ENCODE data around the gene TRANK1. TPM values are rescaled to one million over a fixed set of nuclear protein-coding genes. Genes with fewer than 3 reads are reported as not detected.
A peak's percentile ranks its signal among the peaks of the same experiment; 100 is the strongest.

TRANK1 gene
- total RNA-seq (100 to 1,000 TPM; 151 to 155 TPM), polyA plus RNA-seq (10 to 100 TPM in 1 of 2 donors, 1 to 10 TPM in 1; 9.6 to 43.9 TPM)

- Histone ChIP-seq H3K36me3 (ENCODE audit: insufficient read depth, low read length) (no peaks in the 10 kb centered on the region), H3K27ac (ENCODE audit: low read depth, low read length) (peak within 1 kb of the TSS; percentile 67), H3K4me1 (ENCODE audit: insufficient read depth, low read length) (peaks cover 13% of the 10 kb centered on the region), H3K9me3 (ENCODE audit: control insufficient read depth in 1 of 2, low read length in 2 of 2) (no peaks in the 10 kb centered on the region), H3K27me3 (ENCODE audit: insufficient read depth, low read length) (no peaks in the 10 kb centered on the region), H3K4me3 (ENCODE audit: low read length in 2 of 2) (peak within 1 kb of the TSS; percentile 21 to 80)
- peaks cover 6 to 43% (median 25%) of the 10 kb centered on the region in 4 donors for H3K4me1 Mint-ChIP-seq
- H3K4me3 Mint-ChIP-seq = peak within 1 kb of the TSS; percentile 84 to 90 (median 88)
- H3K27me3 Mint-ChIP-seq = no peaks in the 10 kb centered on the region
- H3K9me3 Mint-ChIP-seq = peaks cover 0 to 24% (median 16%) of the 10 kb centered on the region in 8 donors
- POLR2A ChIA-PET (ENCODE audit: partially characterized antibody) = interaction anchor here (0.6 to 4.1 kb wide), 19 partner anchors 9 to 81 kb away, joined by 3 to 74 read pairs (median 7); partner anchors contain the start of genes EPM2AIP1 and MLH1
- CTCF ChIA-PET (ENCODE audit: partially characterized antibody) = interaction anchor here (0.7 to 3.2 kb wide), 9 partner anchors 14 to 76 kb away, joined by 3 to 40 read pairs (median 4); no protein-coding TSS in a partner anchor
- peaks cover 11 to 16% of the 10 kb centered on the region in 2 donors for H3K36me3 Mint-ChIP-seq
- DNase-seq = peak; percentile 82 to 92 (median 84)
- intact Hi-C loops (cut with micrococcal nuclease) = loop anchor here (1.0 kb wide), 4 partner anchors 32 to 68 kb away; partner anchors contain the start of genes EPM2AIP1 and MLH1
- H3K27ac Mint-ChIP-seq = peak within 1 kb of the TSS; percentile 85 to 94 (median 89)
These were observed at the start of gene TRANK1 for GRCh38 chr3:36944641-36945270. Gene TRANK1, minus strand, starts transcription at chr3:36945054. Its CDS starts 245 bp downstream, at chr3:36944809.

GRCh38 chr3:36993326-36994283, 48.8 kb upstream of the TRANK1 start, which contains the start of gene MLH1:
Gene MLH1, plus strand, starts transcription at chr3:36993518. Its CDS starts 30 bp downstream, at chr3:36993548.
- peaks cover 45% of the 10 kb centered on the region for H3K4me1 ChIP-seq (ENCODE audit: insufficient read depth, low read length)
- peaks cover 25 to 38% (median 33%) of the 10 kb centered on the region in 4 donors for H3K4me1 Mint-ChIP-seq
- no peaks in the 10 kb centered on the region for H3K9me3 Mint-ChIP-seq
- POLR2A ChIA-PET (ENCODE audit: partially characterized antibody) = interaction anchor here (0.8 to 6.6 kb wide), 31 partner anchors 10 to 1143 kb away, joined by 3 to 74 read pairs (median 5); partner anchors contain the start of genes ACAA1 and TRANK1
- no peak within 1 kb of the TSS for H3K4me3 Mint-ChIP-seq
- peaks cover 20% of the 10 kb centered on the region for H3K36me3 ChIP-seq (ENCODE audit: insufficient read depth, low read length)
- CTCF ChIA-PET (ENCODE audit: partially characterized antibody) = interaction anchor here (0.6 to 6.6 kb wide), 12 partner anchors 20 to 267 kb away, joined by 3 to 54 read pairs (median 6); no protein-coding TSS in a partner anchor
- H3K9me3 ChIP-seq (ENCODE audit: control insufficient read depth in 1 of 2, low read length in 2 of 2) = no peaks in the 10 kb centered on the region
- peak in 4 of 5 donors; percentile 94 to 96 (median 96) for DNase-seq
- peaks cover 28 to 30% of the 10 kb centered on the region in 2 donors for H3K36me3 Mint-ChIP-seq
- H3K27me3 ChIP-seq (ENCODE audit: insufficient read depth, low read length) = no peaks in the 10 kb centered on the region
- H3K27me3 Mint-ChIP-seq = no peaks in the 10 kb centered on the region
- intact Hi-C loops (cut with micrococcal nuclease) = loop anchor here (1.0 to 2.0 kb wide), 4 partner anchors 23 to 81 kb away; no protein-coding TSS in a partner anchor
- H3K27ac ChIP-seq (ENCODE audit: low read depth, low read length) = peak within 1 kb of the TSS; percentile 95
- H3K4me3 ChIP-seq (ENCODE audit: low read length in 2 of 2) = peak within 1 kb of the TSS; percentile 64 to 97
- H3K27ac Mint-ChIP-seq = no peak within 1 kb of the TSS

- intact Hi-C loops (cut with micrococcal nuclease) = loop anchor here (1.0 to 2.0 kb wide), 3 partner anchors 22 to 80 kb away; no protein-coding TSS in a partner anchor
- Histone ChIP-seq H3K4me1 (ENCODE audit: insufficient read depth, low read length) (peaks cover 53% of the 10 kb centered on the region), H3K27me3 (ENCODE audit: insufficient read depth, low read length) (no peaks in the 10 kb centered on the region), H3K9me3 (ENCODE audit: control insufficient read depth in 1 of 2, low read length in 2 of 2) (no peaks in the 10 kb centered on the region), H3K36me3 (ENCODE audit: insufficient read depth, low read length) (peaks cover 14% of the 10 kb centered on the region), H3K4me3 (ENCODE audit: low read length in 2 of 2) (peak within 1 kb of the TSS; percentile 64 to 97), H3K27ac (ENCODE audit: low read depth, low read length) (peak within 1 kb of the TSS; percentile 95)
- ChIA-PET CTCF (ENCODE audit: partially characterized antibody) (interaction anchor here (0.6 to 6.6 kb wide), 13 partner anchors 20 to 267 kb away, joined by 3 to 54 read pairs (median 4); no protein-coding TSS in a partner anchor), POLR2A (ENCODE audit: partially characterized antibody) (interaction anchor here (0.8 to 6.6 kb wide), 32 partner anchors 11 to 1144 kb away, joined by 3 to 74 read pairs (median 5); partner anchors contain the start of genes ACAA1 and TRANK1)
- Mint-ChIP-seq H3K4me3 (no peak within 1 kb of the TSS), H3K9me3 (no peaks in the 10 kb centered on the region), H3K27ac (no peak within 1 kb of the TSS), H3K4me1 (peaks cover 29 to 42% (median 36%) of the 10 kb centered on the region in 4 donors), H3K36me3 (peaks cover 27 to 31% of the 10 kb centered on the region in 2 donors), H3K27me3 (no peaks in the 10 kb centered on the region)
- DNase-seq = peak; percentile 98 to 100 (median 100)
These were observed 48.0 kb upstream of the TRANK1 start, which contains the start of gene EPM2AIP1 for GRCh38 chr3:36992806-36993325. Gene EPM2AIP1, minus strand, starts transcription at chr3:36993131. Its CDS starts 54 bp downstream, at chr3:36993077.

- Histone ChIP-seq H3K4me3 (ENCODE audit: low read length in 2 of 2) (peak overlapping the region; percentile 63 to 97), H3K4me1 (ENCODE audit: insufficient read depth, low read length) (peaks cover 58% of the 10 kb centered on the region)
These were observed 47.3 kb upstream of the TRANK1 start for GRCh38 chr3:36991923-36992805.

GRCh38 chr3:36991147-36991546, 46.3 kb upstream of the TRANK1 start:
- Histone ChIP-seq H3K27ac (ENCODE audit: low read depth, low read length) (peak overlapping the region; percentile 95), H3K9me3 (ENCODE audit: control insufficient read depth in 1 of 2, low read length in 2 of 2) (no peaks in the 10 kb centered on the region), H3K4me3 (ENCODE audit: low read length in 2 of 2) (peak overlapping the region; percentile 63 to 97), H3K4me1 (ENCODE audit: insufficient read depth, low read length) (peaks cover 58% of the 10 kb centered on the region), H3K36me3 (ENCODE audit: insufficient read depth, low read length) (peaks cover 10% of the 10 kb centered on the region), H3K27me3 (ENCODE audit: insufficient read depth, low read length) (no peaks in the 10 kb centered on the region)
- ChIA-PET POLR2A (ENCODE audit: partially characterized antibody) (interaction anchor here (1.5 to 6.6 kb wide), 4 partner anchors 10 to 83 kb away, joined by 3 to 74 read pairs (median 29); partner anchors contain the start of gene TRANK1), CTCF (ENCODE audit: partially characterized antibody) (interaction anchor here (1.3 to 6.6 kb wide), 3 partner anchors 32 to 120 kb away, joined by 4 to 54 read pairs (median 18); no protein-coding TSS in a partner anchor)
- intact Hi-C loops (cut with micrococcal nuclease) = no loop called here
- Mint-ChIP-seq H3K27me3 (no peaks in the 10 kb centered on the region), H3K36me3 (peaks cover 19 to 30% of the 10 kb centered on the region in 2 donors), H3K4me3 (no peak overlapping the region), H3K27ac (no peak overlapping the region), H3K4me1 (peaks cover 23 to 35% (median 32%) of the 10 kb centered on the region in 4 donors), H3K9me3 (no peaks in the 10 kb centered on the region)
- DNase-seq = peak in 1 of 5 donors; percentile 34

More at GRCh38 chr3:36991923-36992805, 47.3 kb upstream of the TRANK1 start:
- Mint-ChIP-seq H3K27ac (no peak overlapping the region), H3K9me3 (no peaks in the 10 kb centered on the region), H3K4me1 (peaks cover 27 to 43% (median 36%) of the 10 kb centered on the region in 4 donors), H3K27me3 (no peaks in the 10 kb centered on the region), H3K36me3 (peaks cover 24 to 32% of the 10 kb centered on the region in 2 donors), H3K4me3 (no peak overlapping the region)
- DNase-seq = peak in 1 of 5 donors; percentile 58
- H3K36me3 ChIP-seq (ENCODE audit: insufficient read depth, low read length) = peaks cover 11% of the 10 kb centered on the region
- peak overlapping the region; percentile 95 for H3K27ac ChIP-seq (ENCODE audit: low read depth, low read length)
- CTCF ChIA-PET (ENCODE audit: partially characterized antibody) = interaction anchor here (1.0 to 6.6 kb wide), 11 partner anchors 19 to 225 kb away, joined by 3 to 54 read pairs (median 7); no protein-coding TSS in a partner anchor
- no peaks in the 10 kb centered on the region for H3K9me3 ChIP-seq (ENCODE audit: control insufficient read depth in 1 of 2, low read length in 2 of 2)
- POLR2A ChIA-PET (ENCODE audit: partially characterized antibody) = interaction anchor here (0.9 to 6.6 kb wide), 26 partner anchors 11 to 1144 kb away, joined by 3 to 74 read pairs (median 5); partner anchors contain the start of genes ACAA1 and TRANK1
- H3K27me3 ChIP-seq (ENCODE audit: insufficient read depth, low read length) = no peaks in the 10 kb centered on the region
- intact Hi-C loops (cut with micrococcal nuclease) = loop anchor here (2.0 kb wide), 2 partner anchors 21 to 79 kb away; no protein-coding TSS in a partner anchor
